ENCODE measurements around the gene EVA1B.

- TF ChIP-seq POLR2A (IDR thresholded peaks at IDR 0.05) (no peak), POLR2AphosphoS5 (IDR thresholded peaks at IDR 0.05) (peak; percentile 82)
Measured at GRCh38 chr1:36285443-36286101, 37.9 kb downstream of the EVA1B start.
